Measurements from ENCODE around the gene S100A16.

- TF ChIP-seq CTCF (conservative IDR thresholded peaks at IDR 0.05 in 1 of 2, IDR thresholded peaks at IDR 0.05 in 1 of 2; ENCODE audit: extremely low read depth in 1 of 2, insufficient read depth in 1 of 2, low read depth in 1 of 2, low read length in 2 of 2) (no peak), EZH2 (IDR thresholded peaks at IDR 0.05; ENCODE audit: borderline replicate concordance, low read length) (no peak)
Measured at GRCh38 chr1:153635872-153636271, 22.9 kb upstream of the S100A16 start.
